Neural cell (in vitro differentiated cells): Measurements from ENCODE around the gene CLEC18C. TPM values are rescaled to one million over a fixed set of nuclear protein-coding genes. Genes with fewer than 3 reads are reported as not detected.
"Not testable (repeated sequence)": the region's sequence is repeated elsewhere in the genome, so short reads cannot be mapped to it uniquely, and the experiment has no call there.

Experiments
- H2AFZ ChIP-seq: fragments of 200-600, 300-800 bp; sonication (generic), shearing (Covaris generic); 2 replicates; pipeline ENCODE4 v1.6.0; 2014; ENCODE audit warnings: low read depth, mild to moderate bottlenecking, antibody characterized with exemption, low read length, moderate library complexity
- H3F3A ChIP-seq: fragments of 200-600 bp; shearing (Covaris generic); 2 replicates; pipeline ENCODE4 v1.6.1; 2016; ENCODE audit warnings: mild to moderate bottlenecking, moderate library complexity, mixed read lengths, antibody characterized with exemption, low read length; ENCODE audit not compliant: insufficient read depth, poor library complexity, severe bottlenecking
- H3K27ac ChIP-seq: fragments of 200-600, 300-800 bp; sonication (generic), shearing (Covaris generic); 2 replicates; pipeline ENCODE4 v1.5.1; 2014; ENCODE audit warnings: mild to moderate bottlenecking, low read length, moderate library complexity
- H3K27me3 ChIP-seq: fragments of 300-800, 200-600 bp; sonication (generic), shearing (Covaris generic); 2 replicates; pipeline ENCODE4 v1.6.0; 2014; ENCODE audit warnings: mild to moderate bottlenecking, low read depth, low read length, moderate library complexity; ENCODE audit not compliant: insufficient read depth
- H3K36me3 ChIP-seq: fragments of 300-800, 200-600 bp; sonication (generic), shearing (Covaris generic); 2 replicates; pipeline ENCODE4 v1.5.1; 2014; ENCODE audit warnings: mild to moderate bottlenecking, antibody characterized with exemption, low read length, moderate library complexity; ENCODE audit not compliant: insufficient read depth
- H3K4me2 ChIP-seq: fragments of 300-800, 200-600 bp; sonication (generic), shearing (Covaris generic); 2 replicates; pipeline ENCODE4 v1.6.0; 2014; ENCODE audit warnings: mild to moderate bottlenecking, low read length
- H3K4me3 ChIP-seq: fragments of 300-800, 200-600 bp; sonication (generic), shearing (Covaris generic); 2 replicates; pipeline ENCODE4 v1.5.1; 2014; ENCODE audit warnings: mild to moderate bottlenecking, low read length, moderate library complexity
- H3K79me2 ChIP-seq: fragments of 200-600 bp; shearing (Covaris generic); replicated peaks from 2 replicates; pipeline ENCODE4 v1.6.0; 2014; ENCODE audit warnings: mild to moderate bottlenecking, low read length, moderate library complexity; ENCODE audit not compliant: insufficient read depth
- H3K9ac ChIP-seq: fragments of 300-800, 200-600 bp; sonication (generic), shearing (Covaris generic); 2 replicates; pipeline ENCODE4 v1.6.1; 2016; ENCODE audit warnings: mild to moderate bottlenecking, low read length, mixed read lengths
- H3K9me2 ChIP-seq: fragments of 200-600 bp; shearing (Covaris generic); 2 replicates; pipeline ENCODE4 v1.6.1; 2016; ENCODE audit warnings: mild to moderate bottlenecking, low read length, mixed read lengths; ENCODE audit not compliant: insufficient read depth
- H3K9me3 ChIP-seq: fragments of 200-600, 300-800 bp; sonication (generic), shearing (Covaris generic); 2 replicates; pipeline ENCODE4 v1.6.1; 2016; ENCODE audit warnings: mild to moderate bottlenecking, mixed run types, low read length, moderate library complexity, mixed read lengths
- H4K20me1 ChIP-seq: fragments of 200-600 bp; shearing (Covaris generic); 2 replicates; pipeline ENCODE4 v1.6.1; 2016; ENCODE audit warnings: mild to moderate bottlenecking, mixed run types; ENCODE audit not compliant: insufficient read depth
- MXI1 ChIP-seq: fragments of 450-650 bp; conservative IDR thresholded peaks from 2 replicates; pipeline ENCODE4 v1.6.1; 2014; ENCODE audit warnings: antibody characterized with exemption, mild to moderate bottlenecking; ENCODE audit not compliant: poor library complexity, severe bottlenecking
- POLR2AphosphoS5 ChIP-seq: IDR thresholded peaks from 2 replicates; pipeline ENCODE4 v1.6.1; 2012
- SMC3 ChIP-seq: fragments of 450-650 bp; conservative IDR thresholded peaks from 2 replicates; pipeline ENCODE4 v1.6.1; 2014; ENCODE audit warnings: antibody characterized with exemption, mild to moderate bottlenecking, moderate library complexity; ENCODE audit not compliant: poor library complexity
- TAF1 ChIP-seq: IDR thresholded peaks from 2 replicates; pipeline ENCODE4 v1.6.1; 2012; ENCODE audit warnings: low read depth
- polyA plus RNA-seq: library from polyadenylated mRNA; depleted of rRNA; stranded (reverse); fragments of >200 nt; gene quantifications from 2 replicates; pipeline ENCODE4 v1.2.3, GENCODE V29; 2014
- TF ChIP-seq, protein P1 (sequence below): fragments of 450-650 bp; IDR thresholded peaks from 2 replicates; pipeline ENCODE4 v1.5.1; 2014; ENCODE audit warnings: antibody characterized with exemption, mild to moderate bottlenecking, moderate library complexity; ENCODE audit not compliant: poor library complexity, severe bottlenecking
- TF ChIP-seq, protein P2 (sequence below): IDR thresholded peaks from 2 replicates; pipeline ENCODE4 v1.6.1; 2012; ENCODE audit warnings: borderline replicate concordance

Gene CLEC18C
- polyA plus RNA-seq, 1 donor from 2014 or later: 1.3 TPM

DNA sequence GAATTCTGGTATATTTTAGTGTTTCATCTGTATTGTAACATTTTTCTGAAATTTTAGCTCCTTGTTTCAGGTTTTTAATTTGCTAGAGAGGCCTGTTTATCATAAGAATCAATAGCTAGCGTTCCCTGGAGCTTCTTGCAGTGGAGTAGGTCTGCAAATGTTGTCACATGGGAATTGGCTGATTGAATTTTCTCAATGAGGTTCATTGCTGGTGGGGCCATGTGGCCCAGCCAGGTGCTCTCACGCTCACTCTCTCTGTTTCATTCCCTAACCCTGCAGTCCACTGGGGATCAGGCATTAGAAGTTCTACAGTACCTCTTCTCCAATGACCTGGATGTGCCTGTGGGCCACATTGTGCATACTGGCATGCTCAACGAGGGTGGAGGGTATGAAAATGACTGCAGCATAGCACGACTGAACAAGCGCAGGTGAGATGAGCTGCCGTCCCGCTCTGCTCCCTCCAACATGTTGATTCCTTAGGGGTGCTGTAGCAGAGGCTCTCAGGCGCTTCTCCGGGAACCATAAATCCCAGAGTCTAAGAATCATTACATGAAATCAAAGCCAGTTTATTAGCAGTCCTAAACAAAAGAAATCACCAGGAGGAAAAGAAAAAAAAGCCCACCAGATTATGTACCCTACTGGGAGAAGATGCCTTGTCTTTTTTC lies 30.2 kb upstream of the CLEC18C start:
- not testable (repeated sequence) for H3K9me3 ChIP-seq, H3K27me3 ChIP-seq, H3F3A ChIP-seq, H3K27ac ChIP-seq, H3K9ac ChIP-seq, H3K9me2 ChIP-seq, H3K4me3 ChIP-seq, H3K79me2 ChIP-seq, H3K36me3 ChIP-seq, H4K20me1 ChIP-seq, H2AFZ ChIP-seq, H3K4me2 ChIP-seq

DNA sequence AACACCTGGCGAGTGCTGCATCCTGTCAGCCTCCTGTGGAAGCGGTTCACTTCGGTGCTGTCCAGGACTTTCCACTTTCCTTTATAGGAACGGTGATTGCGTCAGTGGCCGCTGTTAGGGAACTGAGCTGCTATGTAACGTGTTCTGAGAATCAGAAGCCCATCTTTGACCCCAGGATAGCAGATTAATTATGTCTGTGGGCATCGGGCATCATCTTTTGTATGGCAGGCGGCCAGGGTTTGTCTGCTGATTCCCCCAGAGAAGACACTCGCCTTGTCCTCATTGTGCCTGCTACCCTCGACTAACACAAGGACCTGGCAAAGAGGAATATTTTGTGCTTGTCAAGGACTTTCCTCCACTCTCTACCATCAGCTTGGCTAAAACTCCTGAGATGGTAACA lies 25.7 kb upstream of the CLEC18C start:
- H3K36me3 ChIP-seq: peaks cover 11% of the 10 kb centered on the region
- H4K20me1 ChIP-seq: not testable (repeated sequence)

DNA sequence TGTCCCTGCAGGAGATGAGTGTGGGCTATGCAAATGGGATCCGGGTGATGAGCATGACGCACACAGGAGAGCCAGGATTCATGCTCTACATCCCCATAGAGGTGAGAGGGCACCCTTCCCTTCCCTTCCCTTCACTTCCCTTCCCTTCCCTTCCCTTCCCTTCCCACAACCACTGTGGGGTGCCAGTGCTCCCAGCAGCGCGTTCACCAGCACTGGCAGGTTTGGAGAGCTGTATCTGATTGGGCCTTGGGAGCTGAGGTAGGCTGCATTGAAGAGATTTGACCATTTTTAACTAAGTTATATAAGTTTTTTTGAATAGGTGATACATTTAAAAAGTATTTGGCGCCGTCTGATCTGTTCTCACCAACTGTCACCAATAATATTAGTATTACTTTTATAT lies 25.1 kb upstream of the CLEC18C start:
- peaks cover 16% of the 10 kb centered on the region for H3K36me3 ChIP-seq
- H3K4me3 ChIP-seq, H3K9ac ChIP-seq: not testable (repeated sequence)

More for the DNA sequence above, 25.7 kb upstream of the CLEC18C start:
- not testable (repeated sequence) for H3K9me2 ChIP-seq, H3K4me2 ChIP-seq, H3K9ac ChIP-seq, H3K79me2 ChIP-seq, H3K4me3 ChIP-seq, H3K9me3 ChIP-seq, H3K27me3 ChIP-seq, H3K27ac ChIP-seq, H3F3A ChIP-seq, H2AFZ ChIP-seq

DNA sequence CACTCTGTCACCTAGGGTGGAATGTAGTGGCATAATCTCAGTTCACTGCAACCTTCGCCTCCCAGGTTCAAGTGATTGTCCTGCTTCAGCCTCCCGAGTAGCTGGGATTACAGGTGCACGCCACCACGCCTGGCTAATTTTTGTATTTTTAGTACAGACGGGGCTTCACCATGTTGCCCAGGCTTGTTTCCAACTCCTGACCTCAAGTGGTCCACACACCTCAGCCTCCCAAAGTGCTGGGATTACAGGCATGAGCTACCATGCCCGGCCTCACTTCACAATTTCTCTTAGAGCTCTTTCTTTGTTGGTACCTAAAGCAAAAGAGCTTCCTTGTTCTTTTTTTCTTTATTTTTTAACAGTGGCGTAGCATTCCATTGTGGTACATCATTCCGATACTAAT lies 24.3 kb upstream of the CLEC18C start:
- H2AFZ ChIP-seq, H3F3A ChIP-seq, H4K20me1 ChIP-seq, H3K9me2 ChIP-seq, H3K4me3 ChIP-seq, H3K27ac ChIP-seq, H3K79me2 ChIP-seq, H3K9me3 ChIP-seq, H3K4me2 ChIP-seq, H3K9ac ChIP-seq, H3K27me3 ChIP-seq: not testable (repeated sequence)
- peaks cover 16% of the 10 kb centered on the region for H3K36me3 ChIP-seq

More for the DNA sequence above, 25.1 kb upstream of the CLEC18C start:
- not testable (repeated sequence) for H3K9me2 ChIP-seq, H3K9me3 ChIP-seq, H4K20me1 ChIP-seq, H3K27me3 ChIP-seq, H3K4me2 ChIP-seq, H3K27ac ChIP-seq, H2AFZ ChIP-seq, H3F3A ChIP-seq, H3K79me2 ChIP-seq

DNA sequence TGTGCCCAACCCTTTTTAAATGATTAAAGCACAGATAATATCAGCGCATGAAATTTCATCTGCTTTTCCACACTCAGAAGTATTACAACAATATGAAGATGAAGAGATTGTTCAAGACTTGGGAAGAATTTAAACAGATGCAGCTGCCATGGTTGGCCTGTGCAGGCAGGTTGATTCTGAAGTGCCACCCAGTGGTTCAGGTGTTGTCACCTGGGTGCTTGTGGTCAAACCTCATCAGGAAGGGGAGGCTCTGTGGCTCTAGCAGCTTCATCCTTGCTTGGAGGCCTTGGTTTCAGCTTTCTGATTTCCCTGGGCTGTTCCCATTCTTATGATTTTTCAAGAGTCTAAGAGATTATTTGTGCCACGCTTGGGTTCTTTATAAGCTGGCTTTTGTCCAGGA lies 22.2 kb upstream of the CLEC18C start:
- TF ChIP-seq, protein P1, sequence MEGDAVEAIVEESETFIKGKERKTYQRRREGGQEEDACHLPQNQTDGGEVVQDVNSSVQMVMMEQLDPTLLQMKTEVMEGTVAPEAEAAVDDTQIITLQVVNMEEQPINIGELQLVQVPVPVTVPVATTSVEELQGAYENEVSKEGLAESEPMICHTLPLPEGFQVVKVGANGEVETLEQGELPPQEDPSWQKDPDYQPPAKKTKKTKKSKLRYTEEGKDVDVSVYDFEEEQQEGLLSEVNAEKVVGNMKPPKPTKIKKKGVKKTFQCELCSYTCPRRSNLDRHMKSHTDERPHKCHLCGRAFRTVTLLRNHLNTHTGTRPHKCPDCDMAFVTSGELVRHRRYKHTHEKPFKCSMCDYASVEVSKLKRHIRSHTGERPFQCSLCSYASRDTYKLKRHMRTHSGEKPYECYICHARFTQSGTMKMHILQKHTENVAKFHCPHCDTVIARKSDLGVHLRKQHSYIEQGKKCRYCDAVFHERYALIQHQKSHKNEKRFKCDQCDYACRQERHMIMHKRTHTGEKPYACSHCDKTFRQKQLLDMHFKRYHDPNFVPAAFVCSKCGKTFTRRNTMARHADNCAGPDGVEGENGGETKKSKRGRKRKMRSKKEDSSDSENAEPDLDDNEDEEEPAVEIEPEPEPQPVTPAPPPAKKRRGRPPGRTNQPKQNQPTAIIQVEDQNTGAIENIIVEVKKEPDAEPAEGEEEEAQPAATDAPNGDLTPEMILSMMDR: no peak
- no peak for TF ChIP-seq MXI1
- TF ChIP-seq, protein P2, sequence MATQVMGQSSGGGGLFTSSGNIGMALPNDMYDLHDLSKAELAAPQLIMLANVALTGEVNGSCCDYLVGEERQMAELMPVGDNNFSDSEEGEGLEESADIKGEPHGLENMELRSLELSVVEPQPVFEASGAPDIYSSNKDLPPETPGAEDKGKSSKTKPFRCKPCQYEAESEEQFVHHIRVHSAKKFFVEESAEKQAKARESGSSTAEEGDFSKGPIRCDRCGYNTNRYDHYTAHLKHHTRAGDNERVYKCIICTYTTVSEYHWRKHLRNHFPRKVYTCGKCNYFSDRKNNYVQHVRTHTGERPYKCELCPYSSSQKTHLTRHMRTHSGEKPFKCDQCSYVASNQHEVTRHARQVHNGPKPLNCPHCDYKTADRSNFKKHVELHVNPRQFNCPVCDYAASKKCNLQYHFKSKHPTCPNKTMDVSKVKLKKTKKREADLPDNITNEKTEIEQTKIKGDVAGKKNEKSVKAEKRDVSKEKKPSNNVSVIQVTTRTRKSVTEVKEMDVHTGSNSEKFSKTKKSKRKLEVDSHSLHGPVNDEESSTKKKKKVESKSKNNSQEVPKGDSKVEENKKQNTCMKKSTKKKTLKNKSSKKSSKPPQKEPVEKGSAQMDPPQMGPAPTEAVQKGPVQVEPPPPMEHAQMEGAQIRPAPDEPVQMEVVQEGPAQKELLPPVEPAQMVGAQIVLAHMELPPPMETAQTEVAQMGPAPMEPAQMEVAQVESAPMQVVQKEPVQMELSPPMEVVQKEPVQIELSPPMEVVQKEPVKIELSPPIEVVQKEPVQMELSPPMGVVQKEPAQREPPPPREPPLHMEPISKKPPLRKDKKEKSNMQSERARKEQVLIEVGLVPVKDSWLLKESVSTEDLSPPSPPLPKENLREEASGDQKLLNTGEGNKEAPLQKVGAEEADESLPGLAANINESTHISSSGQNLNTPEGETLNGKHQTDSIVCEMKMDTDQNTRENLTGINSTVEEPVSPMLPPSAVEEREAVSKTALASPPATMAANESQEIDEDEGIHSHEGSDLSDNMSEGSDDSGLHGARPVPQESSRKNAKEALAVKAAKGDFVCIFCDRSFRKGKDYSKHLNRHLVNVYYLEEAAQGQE: no peak
- TF ChIP-seq SMC3: no peak
- no peak for TF ChIP-seq TAF1
- no peak for TF ChIP-seq POLR2AphosphoS5
- H3K9me2 ChIP-seq: no peaks in the 10 kb centered on the region
- H3K4me2 ChIP-seq: no peak overlapping the region
- H3K9me3 ChIP-seq: no peaks in the 10 kb centered on the region
- no peak overlapping the region for H2AFZ ChIP-seq
- H3K79me2 ChIP-seq: no peaks in the 10 kb centered on the region
- no peaks in the 10 kb centered on the region for H3F3A ChIP-seq
- H3K36me3 ChIP-seq: peaks cover 16% of the 10 kb centered on the region
- H3K9ac ChIP-seq: no peak overlapping the region
- no peaks in the 10 kb centered on the region for H4K20me1 ChIP-seq
- no peak overlapping the region for H3K27ac ChIP-seq
- no peak overlapping the region for H3K4me3 ChIP-seq
- no peaks in the 10 kb centered on the region for H3K27me3 ChIP-seq
